GM19438 (cell line): Measurements from ENCODE around the gene BCAS1.
"Not testable (repeated sequence)": the region's sequence is repeated elsewhere in the genome, so short reads cannot be mapped to it uniquely, and the experiment has no call there.

Experiments used
- ATAC-seq: cut with Tn5 transposase; IDR thresholded peaks from one replicate; pipeline ENCODE4 v1.9.1; 2021; ENCODE audit warnings: low read depth; ENCODE audit not compliant: unreplicated experiment

The BCAS1 gene

GRCh38 chr20:54025251-54025771, 45.1 kb downstream of the BCAS1 start:
- ATAC-seq = no peak

DNA sequence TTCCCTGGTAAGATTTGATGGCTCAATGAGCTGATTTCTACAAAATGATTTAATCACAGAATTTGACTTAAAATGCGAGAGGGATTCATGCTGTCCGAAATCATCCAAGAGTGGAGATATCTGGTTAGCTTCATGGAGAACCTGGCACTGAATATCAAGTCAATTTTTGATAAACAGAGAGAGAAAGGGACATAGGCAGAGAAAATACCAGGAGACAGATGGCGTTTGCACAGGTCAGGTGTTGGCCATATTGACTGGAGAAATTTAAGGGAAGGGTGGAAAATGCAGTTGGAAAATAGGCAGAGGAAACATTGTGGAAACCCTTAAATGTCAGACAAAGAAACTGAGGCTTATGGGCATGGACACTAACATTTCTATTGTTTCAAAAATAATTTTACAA, 47.0 kb downstream of the BCAS1 start:
- no peak for ATAC-seq

- no peak for ATAC-seq
These were observed 48.8 kb downstream of the BCAS1 start for GRCh38 chr20:54021446-54022235.

GRCh38 chr20:54020868-54021267, 49.5 kb downstream of the BCAS1 start:
- ATAC-seq = no peak

- ATAC-seq = no peak
These were observed 50.0 kb downstream of the BCAS1 start for GRCh38 chr20:54020348-54020747.

DNA sequence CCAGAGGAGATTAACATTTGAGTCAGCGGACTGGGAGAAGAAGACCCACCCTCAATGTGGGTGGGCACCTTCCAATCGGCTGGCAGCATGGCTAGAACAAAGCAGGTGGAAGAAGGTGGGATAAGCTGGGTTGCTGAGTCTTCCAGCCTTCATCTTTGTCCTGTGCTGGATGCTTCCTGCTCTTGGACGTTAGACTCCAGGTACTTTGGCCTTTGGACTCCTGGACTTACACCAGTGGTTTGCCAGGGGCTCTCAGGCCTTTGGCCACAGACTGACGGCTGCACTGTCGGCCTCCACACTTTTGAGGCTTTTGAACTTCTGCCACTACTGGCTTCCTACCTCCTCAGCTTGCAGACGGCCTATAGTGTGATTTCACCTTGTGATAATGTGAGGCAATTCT, 50.8 kb downstream of the BCAS1 start:
- ATAC-seq = no peak

DNA sequence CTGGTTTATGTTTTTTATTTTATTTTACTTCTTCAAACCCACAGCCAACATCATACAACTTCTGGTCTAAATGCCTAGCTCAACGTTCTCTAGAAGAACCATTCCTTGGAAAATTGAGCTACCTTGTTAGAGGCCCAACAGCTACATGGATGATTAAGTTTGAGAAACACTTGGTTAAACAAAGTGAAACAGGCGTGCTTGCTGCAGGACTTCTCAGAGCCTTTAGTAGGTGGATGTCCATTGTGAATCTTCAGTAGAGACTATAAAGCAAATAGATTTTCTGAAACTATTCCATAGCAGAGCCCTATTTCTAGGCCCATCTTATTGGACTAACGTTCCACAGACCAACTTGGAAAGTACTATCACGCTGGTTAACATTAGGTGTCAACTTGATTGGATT, 51.3 kb downstream of the BCAS1 start:
- ATAC-seq = no peak

GRCh38 chr20:54017846-54018245, 52.5 kb downstream of the BCAS1 start:
- ATAC-seq = peak; percentile 83

DNA sequence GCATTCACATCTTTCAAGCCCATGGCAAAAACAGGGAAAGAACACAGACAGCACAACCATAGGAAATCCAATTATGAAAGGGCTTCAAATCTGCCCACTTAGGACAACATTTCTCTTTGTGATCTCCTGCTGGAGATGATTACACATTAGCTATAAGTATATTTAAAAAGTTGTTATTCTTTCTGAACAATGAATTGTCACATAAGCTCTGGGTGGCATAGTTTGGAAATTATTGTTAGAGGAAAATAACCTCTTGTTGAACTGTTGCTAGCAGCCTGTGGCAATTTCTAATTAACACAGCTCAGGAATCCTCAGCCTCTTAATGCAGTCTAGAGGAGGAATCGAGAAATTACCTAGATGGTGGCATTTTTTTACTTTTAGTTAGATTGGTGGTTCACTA, 54.9 kb downstream of the BCAS1 start:
- no peak for ATAC-seq

DNA sequence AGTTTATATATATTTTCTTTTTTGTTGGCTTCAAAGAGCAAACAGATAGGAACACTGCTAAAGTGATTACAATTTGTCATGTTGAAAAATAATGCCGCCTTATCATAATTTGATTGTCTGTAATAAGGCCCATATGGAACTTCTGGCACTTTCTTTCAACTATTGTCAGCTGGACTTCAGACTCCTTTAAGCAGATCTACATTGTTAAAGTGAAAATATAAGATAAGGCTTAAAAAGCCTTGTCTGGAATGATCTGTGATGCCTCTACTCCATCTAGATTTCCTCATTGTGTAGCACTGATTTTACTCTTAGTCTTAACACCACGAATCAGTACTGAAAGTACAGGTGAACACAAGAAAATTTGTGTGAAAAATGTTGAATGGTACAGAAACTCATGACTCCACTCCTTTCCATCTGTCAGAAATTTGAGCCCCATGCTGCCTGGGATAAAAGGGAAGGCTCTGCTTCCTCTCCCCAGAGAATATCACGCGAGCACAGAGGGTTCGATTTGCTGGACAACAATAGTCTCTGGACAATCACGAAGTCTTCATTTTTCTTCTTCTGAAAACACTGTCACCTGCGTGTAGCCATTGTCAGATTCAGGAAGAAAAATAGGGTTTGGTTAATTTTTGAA, 56.0 kb downstream of the BCAS1 start:
- no peak for ATAC-seq

- no peak for ATAC-seq
These were observed 56.9 kb downstream of the BCAS1 start for GRCh38 chr20:54013471-54013870.

GRCh38 chr20:54011346-54011745, 59.0 kb downstream of the BCAS1 start:
- ATAC-seq = no peak

GRCh38 chr20:54006216-54006615, 64.2 kb downstream of the BCAS1 start:
- ATAC-seq = not testable (repeated sequence)

- ATAC-seq = no peak
These were observed 64.9 kb downstream of the BCAS1 start for GRCh38 chr20:54005524-54005923.

DNA sequence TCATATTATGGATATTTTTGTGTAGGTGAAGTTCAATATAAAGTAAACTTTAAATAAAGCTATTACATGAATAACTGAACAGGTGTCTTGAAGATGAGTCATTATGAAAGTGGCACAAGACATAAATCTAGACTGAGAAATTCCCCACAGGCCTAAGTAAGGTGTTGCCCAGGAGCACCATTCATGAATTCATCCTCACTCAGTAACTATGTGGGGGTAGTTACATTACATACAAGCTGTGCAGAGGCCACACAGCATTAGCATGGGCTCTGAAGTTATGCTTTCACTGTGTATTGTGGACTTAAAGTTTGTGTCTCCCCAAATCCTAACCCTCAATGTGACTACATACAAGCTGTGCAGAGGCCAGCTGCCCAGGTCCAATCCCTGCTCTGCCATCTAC, 65.9 kb downstream of the BCAS1 start:
- ATAC-seq = peak; percentile 86

- ATAC-seq = no peak
These were observed 67.7 kb downstream of the BCAS1 start for GRCh38 chr20:54002741-54003140.

DNA sequence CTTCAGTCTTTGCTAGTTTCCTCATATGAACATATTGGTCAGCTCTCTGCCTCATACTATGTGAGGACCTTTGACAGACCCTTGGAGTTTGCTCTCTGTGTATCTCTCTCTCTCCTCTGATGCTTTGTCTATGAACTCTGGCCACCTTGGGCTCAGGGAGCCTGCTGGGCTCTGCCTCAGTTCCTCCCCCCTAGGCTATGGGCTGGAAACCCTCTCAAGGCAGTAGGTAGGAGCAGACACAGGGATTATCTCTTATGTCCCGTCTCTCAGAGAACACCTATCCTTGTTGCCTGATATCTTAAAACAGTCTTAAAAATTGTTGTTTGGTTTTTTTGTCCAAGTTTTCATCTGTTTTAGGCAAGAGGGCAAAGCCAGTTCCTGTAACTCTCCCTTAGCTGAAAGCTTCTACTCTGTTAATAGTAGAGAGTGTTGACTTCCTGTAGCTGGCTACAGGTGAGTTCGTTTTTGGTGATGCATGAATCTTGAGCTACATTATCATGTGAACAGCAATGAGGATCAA, 68.3 kb downstream of the BCAS1 start:
- ATAC-seq = no peak

- no peak for ATAC-seq
These were observed 69.5 kb downstream of the BCAS1 start for GRCh38 chr20:54000914-54001313.

DNA sequence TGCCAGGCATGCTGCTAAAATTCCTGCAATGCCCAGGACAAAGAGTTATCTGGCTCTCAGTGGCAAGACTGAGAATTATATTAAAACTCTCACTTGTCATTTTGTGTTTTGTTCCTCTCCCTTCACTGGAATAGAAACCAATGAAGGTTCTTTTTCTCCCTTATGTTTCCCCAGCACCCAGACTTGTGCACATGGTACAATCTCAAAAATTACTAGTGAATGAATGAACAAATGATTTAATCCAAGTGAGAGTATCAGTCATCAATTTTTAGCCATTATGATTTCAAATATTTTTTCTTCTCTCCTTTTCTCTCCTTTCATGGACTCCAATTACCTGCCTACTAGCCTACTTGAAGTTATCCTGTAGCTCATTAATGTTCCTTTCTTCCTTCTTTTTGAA, 70.1 kb downstream of the BCAS1 start:
- ATAC-seq = no peak

DNA sequence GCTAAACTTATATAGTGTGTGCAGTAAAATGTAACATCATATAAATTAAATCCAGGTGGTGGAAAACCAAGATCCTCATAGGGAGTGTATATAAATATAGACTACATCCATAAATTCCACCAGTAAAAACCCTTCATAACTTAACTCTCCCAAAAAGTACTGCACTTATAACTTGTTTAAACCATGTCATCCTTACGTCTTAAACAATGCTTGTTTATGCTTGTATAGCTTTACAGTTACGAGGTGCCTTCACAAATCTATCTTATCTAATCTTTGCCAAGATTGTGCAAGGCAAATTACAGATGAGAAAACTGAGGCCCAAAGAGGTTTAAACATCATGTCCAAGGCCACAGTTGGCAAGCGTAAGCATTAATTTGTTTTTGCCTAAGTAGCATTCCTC, 71.3 kb downstream of the BCAS1 start:
- ATAC-seq = no peak

DNA sequence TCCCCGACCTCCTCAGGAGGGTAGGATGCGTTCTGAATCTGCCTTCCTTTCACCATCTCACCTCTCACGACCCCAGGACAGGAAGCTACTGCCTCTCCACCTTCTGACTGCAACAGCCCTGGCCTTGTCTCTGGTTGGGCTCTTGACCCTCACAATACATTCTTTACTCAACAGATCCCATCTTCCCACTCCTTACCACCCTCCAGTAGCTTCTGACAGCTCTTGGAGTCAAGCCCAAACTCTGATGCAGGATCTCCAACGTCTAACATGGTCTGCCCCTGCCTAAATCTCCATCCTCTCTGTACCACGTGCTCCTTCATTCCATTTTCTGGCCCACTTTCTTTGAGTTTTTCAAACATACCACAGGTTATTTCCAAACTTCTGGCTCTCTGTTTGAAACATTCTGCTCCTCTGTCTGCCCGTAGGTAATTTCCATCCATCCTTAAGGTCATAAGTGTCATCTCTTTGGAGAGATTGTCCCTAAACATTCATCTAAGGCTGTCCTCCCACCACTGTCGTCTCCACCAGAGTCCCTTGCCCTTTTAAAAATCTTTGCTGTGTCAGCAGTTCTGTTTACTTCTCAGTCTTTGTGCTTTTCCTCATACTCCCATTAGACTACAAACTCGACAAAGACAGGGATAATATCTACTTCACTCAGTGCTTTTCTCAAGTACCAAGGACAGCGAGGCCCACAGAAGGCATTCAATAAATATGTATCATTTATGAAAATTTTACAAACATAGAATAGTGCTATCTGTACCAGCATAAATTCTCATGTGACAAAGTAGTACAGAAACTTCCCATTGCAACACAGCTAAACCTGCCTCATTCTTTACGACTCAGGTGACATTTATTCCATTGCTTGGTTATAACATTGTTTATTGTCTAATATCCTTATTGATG, 73.6 kb downstream of the BCAS1 start:
- ATAC-seq = no peak
